ENCODE results near the gene ADAMTS10. TPM values are rescaled to one million over a fixed set of nuclear protein-coding genes. Genes with fewer than 3 reads are reported as not detected.

ADAMTS10 gene
- total RNA-seq, 4 donors from 2014 or later: 7.6 to 20.9 (median 14.7) TPM

- Histone ChIP-seq H3K4me1 (no peaks in the 10 kb centered on the region), H3K4me3 (replicated peaks in 1 of 3) (no peak overlapping the region), H3K27ac (no peak overlapping the region), H3K36me3 (no peaks in the 10 kb centered on the region), H3K9me3 (no peaks in the 10 kb centered on the region), H3K27me3 (no peaks in the 10 kb centered on the region)
- intact Hi-C loops (cut with DNase I): no loop called here
- DNase-seq: no peak
- 82 to 83% methylated on average over 8 of the region's 8 CpGs for WGBS, 2 donors
- TF ChIP-seq, protein P1, sequence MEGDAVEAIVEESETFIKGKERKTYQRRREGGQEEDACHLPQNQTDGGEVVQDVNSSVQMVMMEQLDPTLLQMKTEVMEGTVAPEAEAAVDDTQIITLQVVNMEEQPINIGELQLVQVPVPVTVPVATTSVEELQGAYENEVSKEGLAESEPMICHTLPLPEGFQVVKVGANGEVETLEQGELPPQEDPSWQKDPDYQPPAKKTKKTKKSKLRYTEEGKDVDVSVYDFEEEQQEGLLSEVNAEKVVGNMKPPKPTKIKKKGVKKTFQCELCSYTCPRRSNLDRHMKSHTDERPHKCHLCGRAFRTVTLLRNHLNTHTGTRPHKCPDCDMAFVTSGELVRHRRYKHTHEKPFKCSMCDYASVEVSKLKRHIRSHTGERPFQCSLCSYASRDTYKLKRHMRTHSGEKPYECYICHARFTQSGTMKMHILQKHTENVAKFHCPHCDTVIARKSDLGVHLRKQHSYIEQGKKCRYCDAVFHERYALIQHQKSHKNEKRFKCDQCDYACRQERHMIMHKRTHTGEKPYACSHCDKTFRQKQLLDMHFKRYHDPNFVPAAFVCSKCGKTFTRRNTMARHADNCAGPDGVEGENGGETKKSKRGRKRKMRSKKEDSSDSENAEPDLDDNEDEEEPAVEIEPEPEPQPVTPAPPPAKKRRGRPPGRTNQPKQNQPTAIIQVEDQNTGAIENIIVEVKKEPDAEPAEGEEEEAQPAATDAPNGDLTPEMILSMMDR (IDR thresholded peaks at IDR 0.05): no peak
- no peak for TF ChIP-seq POLR2A (IDR thresholded peaks at IDR 0.05)
These were observed 24.9 kb upstream of the ADAMTS10 start for GRCh38 chr19:8635422-8635821.

DNA sequence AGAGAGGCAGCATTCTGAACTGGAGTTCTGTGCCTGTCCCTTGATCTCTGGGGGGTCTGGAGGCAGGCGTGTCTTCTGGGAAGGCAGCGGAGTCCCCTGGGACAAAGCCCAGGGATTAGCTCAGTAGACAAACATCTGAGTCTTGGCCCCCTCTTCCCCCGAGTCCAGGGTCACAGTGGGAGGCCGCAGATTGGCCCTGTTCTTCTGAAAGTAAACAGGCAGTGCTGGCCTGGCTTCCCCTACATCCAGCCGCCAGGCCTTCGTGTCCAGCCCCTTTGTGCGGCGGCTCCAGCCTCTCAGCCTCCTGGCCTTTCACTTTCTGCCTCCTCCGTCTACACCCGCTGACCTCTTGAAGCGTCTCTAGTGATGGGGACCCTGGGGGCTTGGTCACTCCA is 20.9 kb upstream of the ADAMTS10 start:
- H3K4me3 ChIP-seq (replicated peaks in 1 of 3): no peak overlapping the region
- 28 to 30% methylated on average over 10 to 11 of the region's 11 CpGs for WGBS, 2 donors
- no peak overlapping the region for H3K27ac ChIP-seq
- no peaks in the 10 kb centered on the region for H3K36me3 ChIP-seq
- TF ChIP-seq, protein P1 (IDR thresholded peaks at IDR 0.05): no peak
- no peak for TF ChIP-seq POLR2A (IDR thresholded peaks at IDR 0.05)
- H3K27me3 ChIP-seq: no peaks in the 10 kb centered on the region
- intact Hi-C loops (cut with DNase I): no loop called here
- H3K9me3 ChIP-seq: no peaks in the 10 kb centered on the region
- H3K4me1 ChIP-seq: no peaks in the 10 kb centered on the region
- no peak for DNase-seq

GRCh38 chr19:8630796-8631424 is 20.4 kb upstream of the ADAMTS10 start:
- no peaks in the 10 kb centered on the region for H3K4me1 ChIP-seq
- no peak overlapping the region for H3K4me3 ChIP-seq (replicated peaks in 1 of 3)
- no peaks in the 10 kb centered on the region for H3K27me3 ChIP-seq
- no peaks in the 10 kb centered on the region for H3K36me3 ChIP-seq
- no peak for TF ChIP-seq POLR2A (IDR thresholded peaks at IDR 0.05)
- TF ChIP-seq, protein P1 (IDR thresholded peaks at IDR 0.05): no peak
- intact Hi-C loops (cut with DNase I): no loop called here
- no peak overlapping the region for H3K27ac ChIP-seq
- DNase-seq: no peak
- 31 to 40% methylated on average over 5 to 6 of the region's 6 CpGs for WGBS, 2 donors
- no peaks in the 10 kb centered on the region for H3K9me3 ChIP-seq

GRCh38 chr19:8629996-8630683 is 19.6 kb upstream of the ADAMTS10 start, which contains the start of gene NFILZ:
TSS of gene NFILZ (plus strand) at chr19:8630633. CDS start at chr19:8676766, 46,133 bp downstream.
- Histone ChIP-seq H3K4me1 (no peaks in the 10 kb centered on the region), H3K27ac (no peak within 1 kb of the TSS), H3K9me3 (no peaks in the 10 kb centered on the region), H3K36me3 (no peaks in the 10 kb centered on the region), H3K4me3 (replicated peaks in 1 of 3) (no peak within 1 kb of the TSS), H3K27me3 (no peaks in the 10 kb centered on the region)
- TF ChIP-seq POLR2A (IDR thresholded peaks at IDR 0.05): no peak
- TF ChIP-seq, protein P1 (IDR thresholded peaks at IDR 0.05): no peak
- no peak for DNase-seq
- intact Hi-C loops (cut with DNase I): no loop called here
- 89 to 91% methylated on average over 10 to 11 of the region's 11 CpGs for WGBS, 2 donors

GRCh38 chr19:8629184-8629583 is 18.7 kb upstream of the ADAMTS10 start:
- Histone ChIP-seq H3K27me3 (no peaks in the 10 kb centered on the region), H3K9me3 (no peaks in the 10 kb centered on the region), H3K27ac (no peak overlapping the region), H3K36me3 (no peaks in the 10 kb centered on the region), H3K4me1 (no peaks in the 10 kb centered on the region), H3K4me3 (replicated peaks in 1 of 3) (no peak overlapping the region)
- intact Hi-C loops (cut with DNase I): no loop called here
- DNase-seq: no peak
- 82 to 90% methylated on average over 2 of the region's 2 CpGs for WGBS, 2 donors
- TF ChIP-seq, protein P1 (IDR thresholded peaks at IDR 0.05): no peak
- no peak for TF ChIP-seq POLR2A (IDR thresholded peaks at IDR 0.05)
